D341Med (cell line): ENCODE results near the gene CHST1.

Source experiments
- DNase-seq: peaks from one replicate; pipeline ENCODE4 v3.0.0; 2012; ENCODE audit warnings: low spot score

The CHST1 gene

GRCh38 chr11:45644981-45645889 lies 20.2 kb downstream of the CHST1 start:
- peak; percentile 4 for DNase-seq

- no peak for DNase-seq
Observed at GRCh38 chr11:45643598-45644260, 21.7 kb downstream of the CHST1 start.

- DNase-seq, result no peak
Observed at GRCh38 chr11:45641961-45642360, 23.5 kb downstream of the CHST1 start.

GRCh38 chr11:45638051-45638450 lies 27.4 kb downstream of the CHST1 start:
- no peak for DNase-seq

GRCh38 chr11:45635907-45636306 lies 29.5 kb downstream of the CHST1 start:
- DNase-seq, result no peak

- no peak for DNase-seq
Observed at GRCh38 chr11:45625611-45626010, 39.8 kb downstream of the CHST1 start.

- DNase-seq, result no peak
Observed at GRCh38 chr11:45624095-45624494, 41.3 kb downstream of the CHST1 start.

- no peak for DNase-seq
Observed at GRCh38 chr11:45622861-45623260, 42.6 kb downstream of the CHST1 start.

- no peak for DNase-seq
Observed at GRCh38 chr11:45622283-45622682, 43.1 kb downstream of the CHST1 start.

GRCh38 chr11:45621588-45621987 lies 43.8 kb downstream of the CHST1 start:
- no peak for DNase-seq

GRCh38 chr11:45620243-45620642 lies 45.2 kb downstream of the CHST1 start:
- no peak for DNase-seq

GRCh38 chr11:45618897-45619296 lies 46.5 kb downstream of the CHST1 start:
- no peak for DNase-seq

GRCh38 chr11:45617871-45618601 lies 47.4 kb downstream of the CHST1 start:
- DNase-seq, result no peak

GRCh38 chr11:45616802-45617549 lies 48.4 kb downstream of the CHST1 start:
- DNase-seq, result no peak

- no peak for DNase-seq
Observed at GRCh38 chr11:45615182-45615792, 50.1 kb downstream of the CHST1 start.

GRCh38 chr11:45614196-45614828 lies 51.1 kb downstream of the CHST1 start:
- DNase-seq, result no peak

GRCh38 chr11:45610627-45611026 lies 54.8 kb downstream of the CHST1 start:
- no peak for DNase-seq

- no peak for DNase-seq
Observed at GRCh38 chr11:45609902-45610301, 55.5 kb downstream of the CHST1 start.

GRCh38 chr11:45609337-45609736 lies 56.1 kb downstream of the CHST1 start:
- no peak for DNase-seq

GRCh38 chr11:45607995-45608394 lies 57.4 kb downstream of the CHST1 start:
- peak; percentile 65 for DNase-seq
